Effector memory CD4-positive, alpha-beta T cell (primary cell): ENCODE results near the gene HSF5.

Experiments used
- DNase-seq, 3 donors: peaks; one replicate each; pipeline ENCODE4 v3.0.0-alpha.2; 2020
- H3K27ac ChIP-seq: 2 replicates; pipeline ENCODE4 v1.7.0; 2013; ENCODE audit warnings: mild to moderate bottlenecking, low read length, moderate library complexity; ENCODE audit not compliant: insufficient read depth, poor library complexity, severe bottlenecking
- H3K27me3 ChIP-seq: replicated peaks from 2 replicates; pipeline ENCODE4 v1.7.0; 2013; ENCODE audit warnings: mild to moderate bottlenecking, low read length; ENCODE audit not compliant: insufficient read depth, control insufficient read depth, poor library complexity, severe bottlenecking
- H3K36me3 ChIP-seq: 2 replicates; pipeline ENCODE4 v1.7.0; 2013; ENCODE audit warnings: mild to moderate bottlenecking, low read length, moderate library complexity; ENCODE audit not compliant: control insufficient read depth, insufficient read depth
- H3K4me1 ChIP-seq: 2 replicates; pipeline ENCODE4 v1.7.0; 2013; ENCODE audit warnings: low read length, mild to moderate bottlenecking; ENCODE audit not compliant: control insufficient read depth, insufficient read depth, poor library complexity, severe bottlenecking
- H3K4me3 ChIP-seq: 2 replicates; pipeline ENCODE4 v1.7.0; 2013; ENCODE audit warnings: low read length, low read depth, mild to moderate bottlenecking; ENCODE audit not compliant: insufficient read depth, poor library complexity, severe bottlenecking
- H3K9me3 ChIP-seq: 2 replicates; pipeline ENCODE4 v1.7.0; 2013; ENCODE audit warnings: mild to moderate bottlenecking, low read length, moderate library complexity; ENCODE audit not compliant: control insufficient read depth

The HSF5 gene

GRCh38 chr17:58382108-58382871 lies 105.9 kb downstream of the HSF5 start:
- Histone ChIP-seq H3K27me3 (no peaks in the 10 kb centered on the region), H3K9me3 (no peaks in the 10 kb centered on the region), H3K36me3 (no peaks in the 10 kb centered on the region), H3K4me1 (peaks cover 18% of the 10 kb centered on the region), H3K27ac (no peak overlapping the region), H3K4me3 (no peak overlapping the region)
- DNase-seq = no peak

- Histone ChIP-seq H3K4me3 (no peak overlapping the region), H3K9me3 (no peaks in the 10 kb centered on the region), H3K4me1 (peaks cover 18% of the 10 kb centered on the region), H3K27ac (no peak overlapping the region), H3K27me3 (no peaks in the 10 kb centered on the region), H3K36me3 (no peaks in the 10 kb centered on the region)
- DNase-seq = no peak
Observed at GRCh38 chr17:58381124-58382035, 106.8 kb downstream of the HSF5 start.

GRCh38 chr17:58380207-58381123 lies 107.7 kb downstream of the HSF5 start:
- H3K4me1 ChIP-seq = peaks cover 18% of the 10 kb centered on the region
- no peak overlapping the region for H3K27ac ChIP-seq
- DNase-seq = no peak
- no peaks in the 10 kb centered on the region for H3K36me3 ChIP-seq
- H3K9me3 ChIP-seq = no peaks in the 10 kb centered on the region
- no peaks in the 10 kb centered on the region for H3K27me3 ChIP-seq
- no peak overlapping the region for H3K4me3 ChIP-seq

GRCh38 chr17:58379511-58379824 lies 108.7 kb downstream of the HSF5 start:
- Histone ChIP-seq H3K4me3 (no peak overlapping the region), H3K9me3 (no peaks in the 10 kb centered on the region), H3K36me3 (no peaks in the 10 kb centered on the region), H3K27me3 (no peaks in the 10 kb centered on the region), H3K27ac (no peak overlapping the region), H3K4me1 (peaks cover 18% of the 10 kb centered on the region)
- no peak for DNase-seq

- no peak for DNase-seq
Observed at GRCh38 chr17:58378733-58379510, 109.3 kb downstream of the HSF5 start.

GRCh38 chr17:58377661-58378060 lies 110.5 kb downstream of the HSF5 start:
- no peak overlapping the region for H3K27ac ChIP-seq
- no peaks in the 10 kb centered on the region for H3K27me3 ChIP-seq
- no peaks in the 10 kb centered on the region for H3K9me3 ChIP-seq
- DNase-seq = no peak
- no peak overlapping the region for H3K4me3 ChIP-seq
- peaks cover 16% of the 10 kb centered on the region for H3K4me1 ChIP-seq
- no peaks in the 10 kb centered on the region for H3K36me3 ChIP-seq

More at GRCh38 chr17:58378733-58379510, 109.3 kb downstream of the HSF5 start:
- Histone ChIP-seq H3K4me1 (peaks cover 18% of the 10 kb centered on the region), H3K4me3 (no peak overlapping the region), H3K9me3 (no peaks in the 10 kb centered on the region), H3K36me3 (no peaks in the 10 kb centered on the region), H3K27ac (no peak overlapping the region), H3K27me3 (no peaks in the 10 kb centered on the region)

- Histone ChIP-seq H3K9me3 (no peaks in the 10 kb centered on the region), H3K36me3 (no peaks in the 10 kb centered on the region), H3K4me3 (no peak overlapping the region), H3K27me3 (no peaks in the 10 kb centered on the region), H3K4me1 (peaks cover 11% of the 10 kb centered on the region), H3K27ac (no peak overlapping the region)
- DNase-seq = no peak
Observed at GRCh38 chr17:58377093-58377601, 111.1 kb downstream of the HSF5 start.

- Histone ChIP-seq H3K4me3 (no peak overlapping the region), H3K9me3 (no peaks in the 10 kb centered on the region), H3K36me3 (no peaks in the 10 kb centered on the region), H3K4me1 (peaks cover 11% of the 10 kb centered on the region), H3K27ac (no peak overlapping the region), H3K27me3 (no peaks in the 10 kb centered on the region)
- no peak for DNase-seq
Observed at GRCh38 chr17:58376472-58377000, 111.7 kb downstream of the HSF5 start.

GRCh38 chr17:58375811-58376210 lies 112.4 kb downstream of the HSF5 start:
- H3K4me3 ChIP-seq = no peak overlapping the region

More at GRCh38 chr17:58375811-58376210, 112.4 kb downstream of the HSF5 start:
- Histone ChIP-seq H3K36me3 (no peaks in the 10 kb centered on the region), H3K9me3 (no peaks in the 10 kb centered on the region), H3K27ac (no peak overlapping the region), H3K4me1 (peaks cover 11% of the 10 kb centered on the region), H3K27me3 (no peaks in the 10 kb centered on the region)
- DNase-seq = no peak
